Measurements from ENCODE around the gene ATP5MC2. TPM values are rescaled to one million over a fixed set of nuclear protein-coding genes. Genes with fewer than 3 reads are reported as not detected.

Gene ATP5MC2
- total and polyA plus RNA-seq, 2 of the 4 experiments (the other 2 are of a cell fraction) = 309 to 361 TPM

GRCh38 chr12:53670971-53671370 lies 4.9 kb downstream of the ATP5MC2 start:
- peaks cover 42 to 63% of the 10 kb centered on the region in 2 experiments for H3K79me1 ChIP-seq (ENCODE audit: low read depth in 1 of 2, low read length in 2 of 2)
- intact Hi-C loops (cut with micrococcal nuclease) = no loop called here
- peaks cover 41% of the 10 kb centered on the region for H3K36me3 ChIP-seq (ENCODE audit: control insufficient read depth, insufficient read depth, low read length)
- no peak overlapping the region for H3K9ac ChIP-seq (ENCODE audit: low read depth, low read length)
- no peak overlapping the region for H3K23ac ChIP-seq (ENCODE audit: low read depth, low read length)
- H4K8ac ChIP-seq (ENCODE audit: low read depth in 2 of 2, low read length in 2 of 2) = no peak overlapping the region
- no peak overlapping the region for H2BK20ac ChIP-seq (ENCODE audit: low read depth, low read length)
- no peak overlapping the region for H2AK5ac ChIP-seq (ENCODE audit: low read depth, low read length)
- H3K9me1 ChIP-seq (ENCODE audit: insufficient read depth, low read length) = peaks cover 13% of the 10 kb centered on the region; the same call in 1 of the 2 replicates
- no peaks in the 10 kb centered on the region for H3K27me3 ChIP-seq (ENCODE audit: control insufficient read depth, insufficient read depth, low read length)
- ChIA-PET CTCF (no interaction called here), POLR2A (ENCODE audit: unreplicated experiment) (no interaction called here)
- BruUV-seq (replicated peaks) = no TSS peak
- no peak overlapping the region for H3K4me2 ChIP-seq (ENCODE audit: low read depth, low read length)
- ATAC-seq (ENCODE audit: low read depth) (no peak), DNase-seq (no peak)
- TF ChIP-seq POLR2A (IDR thresholded peaks at IDR 0.05; ENCODE audit: low read depth, low read length) = no peak
- no peak for TF ChIP-seq USF2 (IDR thresholded peaks at IDR 0.05; ENCODE audit: low read depth, low read length)
- TF ChIP-seq ELK1 (IDR thresholded peaks at IDR 0.05; ENCODE audit: borderline replicate concordance, low read depth, low read length) = no peak
- no peak for TF ChIP-seq RAD21 (IDR thresholded peaks at IDR 0.05; ENCODE audit: low read length)
- TF ChIP-seq CEBPB (IDR thresholded peaks at IDR 0.05; ENCODE audit: low read depth, low read length) = no peak
- no peak for TF ChIP-seq MAZ (IDR thresholded peaks at IDR 0.05; ENCODE audit: borderline replicate concordance, low read depth, low read length)
- TF ChIP-seq BHLHE40 (IDR thresholded peaks at IDR 0.05; ENCODE audit: low read depth, low read length) = no peak
- TF ChIP-seq CHD1 (IDR thresholded peaks at IDR 0.05; ENCODE audit: low read depth, low read length) = no peak
- no peak for TF ChIP-seq MXI1 (IDR thresholded peaks at IDR 0.05; ENCODE audit: borderline replicate concordance, low read depth, low read length)
- no peak for TF ChIP-seq SMC3 (IDR thresholded peaks at IDR 0.05; ENCODE audit: low read depth, low read length)
- no peak for TF ChIP-seq MAFK (IDR thresholded peaks at IDR 0.05; ENCODE audit: low read depth, low read length)
- TF ChIP-seq CTCF (conservative IDR thresholded peaks at IDR 0.05; ENCODE audit: low read depth, low read length) = no peak
- no peak for TF ChIP-seq RCOR1 (IDR thresholded peaks at IDR 0.05; ENCODE audit: insufficient replicate concordance, low read length)
- no peak for TF ChIP-seq RFX5 (IDR thresholded peaks at IDR 0.05; ENCODE audit: low read depth, low read length)
- no peak for TF ChIP-seq FOS (IDR thresholded peaks at IDR 0.05; ENCODE audit: low read depth, low read length)
- peaks cover 5% of the 10 kb centered on the region for H3K4me1 ChIP-seq (ENCODE audit: control insufficient read depth, insufficient read depth, low read length)
- H2AFZ ChIP-seq (replicated peaks; ENCODE audit: low read length, poor library complexity) = no peak overlapping the region
- no peak overlapping the region for H2BK5ac ChIP-seq (ENCODE audit: low read depth, low read length, poor library complexity, severe bottlenecking)
- H3K14ac ChIP-seq (replicated peaks; ENCODE audit: low read depth, low read length) = no peak overlapping the region
- no peak overlapping the region for H4K91ac ChIP-seq (ENCODE audit: insufficient read depth, low read depth, low read length)
- H4K5ac ChIP-seq (ENCODE audit: low read depth, low read length) = no peak overlapping the region
- no peak overlapping the region for H3K4ac ChIP-seq (ENCODE audit: low read depth, low read length)
- H2BK15ac ChIP-seq (ENCODE audit: low read depth, low read length) = no peak overlapping the region
- H2AK9ac ChIP-seq (replicated peaks; ENCODE audit: low read depth, low read length, poor library complexity) = no peak overlapping the region
- H3K9me3 ChIP-seq (ENCODE audit: control insufficient read depth, insufficient read depth, low read length) = no peaks in the 10 kb centered on the region
- H3K4me3 ChIP-seq (ENCODE audit: insufficient read depth, low read depth, low read length) = no peak overlapping the region
- no peak overlapping the region for H3K56ac ChIP-seq (ENCODE audit: extremely low read depth, insufficient read depth, low read length)
- no peak overlapping the region for H3K27ac ChIP-seq (ENCODE audit: insufficient read depth, low read length)
- no peak overlapping the region for H3K18ac ChIP-seq (ENCODE audit: low read depth, low read length)
- H2BK120ac ChIP-seq (ENCODE audit: low read depth, low read length) = no peak overlapping the region
- dilution Hi-C loops (cut with HindIII; ENCODE audit: low sequenced_read_pairs, unreplicated experiment) = no loop called here
- in situ Hi-C loops (cut with MboI; ENCODE audit: low sequenced_read_pairs) = no loop called here
- no peaks in the 10 kb centered on the region; the same call in 1 of the 2 replicates for H4K20me1 ChIP-seq (ENCODE audit: insufficient read depth, low read length)
